Vagina (tissue), 2 donors: Measurements from ENCODE around the gene CFP.

ENCODE experiments used
- CTCF ChIP-seq, 3 experiments: fragments of 450-650 bp in 2 of 3; fragments of 200-600 bp in 1 of 3; sonication (generic) in 1 of 3; IDR thresholded peaks; one replicate each; pipeline ENCODE4 v1.5.1; 2017 to 2019; ENCODE audit warnings: antibody characterized with exemption in 3 of 3, mild to moderate bottlenecking in 2 of 3, moderate library complexity in 2 of 3
- POLR2A ChIP-seq, 2 donors: fragments of 450-650 bp; IDR thresholded peaks; one replicate each; pipeline ENCODE4 v1.6.1; 2017; ENCODE audit warnings: antibody characterized with exemption in 2 of 2, mild to moderate bottlenecking in 2 of 2, moderate library complexity in 2 of 2
- POLR2AphosphoS5 ChIP-seq, 2 donors: sonication (generic); formaldehyde crosslinking; IDR thresholded peaks; one replicate each; pipeline ENCODE4 v1.9.0; 2017; ENCODE audit warnings: antibody characterized with exemption in 2 of 2, mild to moderate bottlenecking in 2 of 2, low read depth in 1 of 2; ENCODE audit not compliant: insufficient read depth in 1 of 2

DNA sequence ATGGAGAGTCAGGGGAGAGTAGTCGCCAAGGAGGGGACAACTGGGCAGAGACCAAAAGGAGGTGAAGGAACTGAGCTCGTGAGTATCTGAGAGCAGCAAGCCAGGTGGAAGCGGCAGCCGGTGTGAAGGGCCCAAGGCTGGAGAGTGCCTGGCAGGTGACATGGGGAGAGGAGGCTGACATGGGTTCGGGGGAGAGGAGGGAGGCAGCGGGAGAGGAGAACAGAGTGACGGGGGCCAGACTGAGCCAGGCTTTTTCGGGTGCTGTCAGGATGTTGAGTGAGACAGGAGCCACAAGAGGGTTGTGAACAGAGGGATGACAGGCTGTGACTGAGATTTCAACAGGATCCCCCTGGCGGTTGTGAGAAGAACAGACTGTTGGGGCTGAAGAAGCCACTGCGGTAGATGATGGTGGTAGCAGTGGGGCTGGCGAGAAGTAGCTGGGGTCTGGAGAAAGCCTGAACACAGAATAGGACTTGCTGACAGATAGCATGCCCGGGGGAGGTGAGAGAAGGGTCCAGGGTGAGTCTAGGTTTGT, 14.9 kb upstream of the CFP start:
- TF ChIP-seq CTCF (IDR thresholded peaks at IDR 0.05) (no peak), POLR2A (IDR thresholded peaks at IDR 0.05) (no peak), POLR2AphosphoS5 (IDR thresholded peaks at IDR 0.05; ENCODE audit: insufficient read depth in 1 of 2, low read depth in 1 of 2) (no peak)
